ENCODE data around the gene MUTYH.
A peak's percentile ranks its signal among the peaks of the same experiment; 100 is the strongest.
"Not testable (repeated sequence)": the region's sequence is repeated elsewhere in the genome, so short reads cannot be mapped to it uniquely, and the experiment has no call there.

Gene MUTYH

GRCh38 chr1:45360981-45361380, 20.7 kb upstream of the MUTYH start:
- H3K4me1 Mint-ChIP-seq: peaks cover 12% of the 10 kb centered on the region
- H3K4me3 Mint-ChIP-seq; DNase-seq; ATAC-seq; H3K27me3 Mint-ChIP-seq; H3K27ac Mint-ChIP-seq; H3K36me3 Mint-ChIP-seq (ENCODE audit: low read depth); H3K9me3 Mint-ChIP-seq: not testable (repeated sequence)

GRCh38 chr1:45359882-45360513, 19.8 kb upstream of the MUTYH start:
- Mint-ChIP-seq H3K4me3 (no peak overlapping the region), H3K36me3 (ENCODE audit: low read depth) (no peaks in the 10 kb centered on the region), H3K9me3 (no peaks in the 10 kb centered on the region), H3K27ac (no peak overlapping the region), H3K27me3 (no peaks in the 10 kb centered on the region), H3K4me1 (peaks cover 10% of the 10 kb centered on the region)
- peak; percentile 59 for ATAC-seq
- peak; percentile 54 for DNase-seq

- Mint-ChIP-seq H3K36me3 (ENCODE audit: low read depth) (no peaks in the 10 kb centered on the region), H3K9me3 (no peaks in the 10 kb centered on the region), H3K4me1 (peaks cover 4% of the 10 kb centered on the region), H3K27ac (no peak overlapping the region), H3K4me3 (no peak overlapping the region), H3K27me3 (no peaks in the 10 kb centered on the region)
- no peak for ATAC-seq
- DNase-seq: no peak
Observed at GRCh38 chr1:45356186-45356585, 15.9 kb upstream of the MUTYH start.

GRCh38 chr1:45355683-45356082, 15.4 kb upstream of the MUTYH start:
- H3K27me3 Mint-ChIP-seq: no peaks in the 10 kb centered on the region
- H3K4me3 Mint-ChIP-seq: no peak overlapping the region
- peaks cover 4% of the 10 kb centered on the region for H3K4me1 Mint-ChIP-seq
- ATAC-seq (no peak), DNase-seq (no peak)
- H3K9me3 Mint-ChIP-seq: no peaks in the 10 kb centered on the region
- no peak overlapping the region for H3K27ac Mint-ChIP-seq
- H3K36me3 Mint-ChIP-seq (ENCODE audit: low read depth): no peaks in the 10 kb centered on the region

GRCh38 chr1:45354838-45355237, 14.6 kb upstream of the MUTYH start:
- ATAC-seq (no peak), DNase-seq (no peak)
- Mint-ChIP-seq H3K4me3 (no peak overlapping the region), H3K4me1 (peaks cover under 1% of the 10 kb centered on the region), H3K27me3 (no peaks in the 10 kb centered on the region), H3K36me3 (ENCODE audit: low read depth) (no peaks in the 10 kb centered on the region), H3K27ac (no peak overlapping the region), H3K9me3 (no peaks in the 10 kb centered on the region)

- no peaks in the 10 kb centered on the region for H3K36me3 Mint-ChIP-seq (ENCODE audit: low read depth)
- no peaks in the 10 kb centered on the region for H3K9me3 Mint-ChIP-seq
- H3K4me1 Mint-ChIP-seq: peaks cover 5% of the 10 kb centered on the region
- H3K27ac Mint-ChIP-seq: no peak overlapping the region
- H3K27me3 Mint-ChIP-seq: no peaks in the 10 kb centered on the region
- ATAC-seq: no peak
- no peak overlapping the region for H3K4me3 Mint-ChIP-seq
- DNase-seq: no peak
Observed at GRCh38 chr1:45353685-45354084, 13.4 kb upstream of the MUTYH start.

GRCh38 chr1:45351508-45351907, 11.3 kb upstream of the MUTYH start:
- no peaks in the 10 kb centered on the region for H3K27me3 Mint-ChIP-seq
- DNase-seq (no peak), ATAC-seq (no peak)
- H3K27ac Mint-ChIP-seq: no peak overlapping the region
- no peaks in the 10 kb centered on the region for H3K9me3 Mint-ChIP-seq
- H3K36me3 Mint-ChIP-seq (ENCODE audit: low read depth): peaks cover 3% of the 10 kb centered on the region
- H3K4me3 Mint-ChIP-seq: no peak overlapping the region
- H3K4me1 Mint-ChIP-seq: peaks cover 5% of the 10 kb centered on the region

- DNase-seq (no peak), ATAC-seq (peak; percentile 84)
- Mint-ChIP-seq H3K36me3 (ENCODE audit: low read depth) (peaks cover 15% of the 10 kb centered on the region), H3K27me3 (no peaks in the 10 kb centered on the region), H3K4me3 (no peak overlapping the region), H3K27ac (peak overlapping the region; percentile 66), H3K9me3 (no peaks in the 10 kb centered on the region), H3K4me1 (peaks cover 5% of the 10 kb centered on the region)
Observed at GRCh38 chr1:45348966-45349677, 8.9 kb upstream of the MUTYH start.

GRCh38 chr1:45348609-45348965, 8.3 kb upstream of the MUTYH start:
- no peak overlapping the region for H3K27ac Mint-ChIP-seq
- DNase-seq (no peak), ATAC-seq (no peak)
- no peaks in the 10 kb centered on the region for H3K27me3 Mint-ChIP-seq
- H3K4me1 Mint-ChIP-seq: peaks cover 6% of the 10 kb centered on the region
- no peak overlapping the region for H3K4me3 Mint-ChIP-seq
- H3K9me3 Mint-ChIP-seq: no peaks in the 10 kb centered on the region
- H3K36me3 Mint-ChIP-seq (ENCODE audit: low read depth): peaks cover 20% of the 10 kb centered on the region

- DNase-seq (no peak), ATAC-seq (no peak)
- Mint-ChIP-seq H3K27me3 (no peaks in the 10 kb centered on the region), H3K4me3 (no peak overlapping the region), H3K27ac (peak overlapping the region; percentile 29), H3K4me1 (peaks cover 8% of the 10 kb centered on the region), H3K36me3 (ENCODE audit: low read depth) (peaks cover 26% of the 10 kb centered on the region), H3K9me3 (no peaks in the 10 kb centered on the region)
Observed at GRCh38 chr1:45348020-45348419, 7.8 kb upstream of the MUTYH start.

GRCh38 chr1:45346473-45346872, 6.2 kb upstream of the MUTYH start:
- Mint-ChIP-seq H3K27me3 (no peaks in the 10 kb centered on the region), H3K27ac (no peak overlapping the region), H3K4me1 (peaks cover 22% of the 10 kb centered on the region), H3K9me3 (no peaks in the 10 kb centered on the region), H3K36me3 (ENCODE audit: low read depth) (peaks cover 41% of the 10 kb centered on the region), H3K4me3 (no peak overlapping the region)
- no peak for ATAC-seq
- no peak for DNase-seq

GRCh38 chr1:45345014-45345413, 4.8 kb upstream of the MUTYH start:
- H3K4me3 Mint-ChIP-seq: no peak overlapping the region
- H3K36me3 Mint-ChIP-seq (ENCODE audit: low read depth): peaks cover 53% of the 10 kb centered on the region
- H3K27ac Mint-ChIP-seq: no peak overlapping the region
- no peaks in the 10 kb centered on the region for H3K27me3 Mint-ChIP-seq
- ATAC-seq (no peak), DNase-seq (no peak)
- no peaks in the 10 kb centered on the region for H3K9me3 Mint-ChIP-seq
- peaks cover 31% of the 10 kb centered on the region for H3K4me1 Mint-ChIP-seq

GRCh38 chr1:45344499-45344898, 4.3 kb upstream of the MUTYH start:
- no peak overlapping the region for H3K4me3 Mint-ChIP-seq

GRCh38 chr1:45340816-45341466, 701 bp upstream of the MUTYH start:
- peaks cover 47% of the 10 kb centered on the region for H3K4me1 Mint-ChIP-seq
- ATAC-seq: peak; percentile 3
- peak overlapping the region; percentile 100 for H3K27ac Mint-ChIP-seq
- no peak for DNase-seq
- H3K4me3 Mint-ChIP-seq: peak overlapping the region; percentile 100
- H3K36me3 Mint-ChIP-seq (ENCODE audit: low read depth): peaks cover 62% of the 10 kb centered on the region
- no peaks in the 10 kb centered on the region for H3K27me3 Mint-ChIP-seq
- H3K9me3 Mint-ChIP-seq: peaks cover 4% of the 10 kb centered on the region

More at GRCh38 chr1:45344499-45344898, 4.3 kb upstream of the MUTYH start:
- DNase-seq (no peak), ATAC-seq (no peak)
- Mint-ChIP-seq H3K27ac (peak overlapping the region; percentile 19), H3K4me1 (peaks cover 34% of the 10 kb centered on the region), H3K27me3 (no peaks in the 10 kb centered on the region), H3K36me3 (ENCODE audit: low read depth) (peaks cover 56% of the 10 kb centered on the region), H3K9me3 (no peaks in the 10 kb centered on the region)

Data from activated naive CD8-positive, alpha-beta T cell treated with anti-CD3 and anti-CD28 coated beads, Interleukin-2, amount 50 U/mL, for 24 hours (primary cell).